HEK293T (cell line): ENCODE data around the gene GOLGA5.

Experiments
- FOXA1 ChIP-seq: fragments of 450-650 bp; IDR thresholded peaks from 2 replicates; pipeline ENCODE4 v1.6.1; 2016; ENCODE audit warnings: mild to moderate bottlenecking
- FOXK2 ChIP-seq: fragments of 450-650 bp; IDR thresholded peaks from 2 replicates; pipeline ENCODE4 v1.6.1; 2016; ENCODE audit warnings: mild to moderate bottlenecking
- HDGF ChIP-seq: fragments of 450-650 bp; IDR thresholded peaks from 2 replicates; pipeline ENCODE4 v1.6.1; 2017; ENCODE audit warnings: antibody characterized with exemption, borderline replicate concordance
- L3MBTL2 ChIP-seq: fragments of 450-650 bp; conservative IDR thresholded peaks from 2 replicates; pipeline ENCODE4 v1.6.1; 2016; ENCODE audit warnings: mild to moderate bottlenecking
- SUZ12 ChIP-seq: fragments of 450-650 bp; IDR thresholded peaks from 2 replicates; pipeline ENCODE4 v1.6.1; 2016; ENCODE audit warnings: mild to moderate bottlenecking
- ZNF384 ChIP-seq: fragments of 450-650 bp; IDR thresholded peaks from 2 replicates; pipeline ENCODE4 v1.6.1; 2016

- TF ChIP-seq FOXA1 (no peak), L3MBTL2 (no peak), SUZ12 (no peak), ZNF384 (no peak), FOXK2 (no peak), HDGF (no peak)
Measured at GRCh38 chr14:92866181-92866752, 72.2 kb downstream of the GOLGA5 start.
